22Rv1 (cell line): ENCODE data around the gene TMEM271.
"Not testable (repeated sequence)": the region's sequence is repeated elsewhere in the genome, so short reads cannot be mapped to it uniquely, and the experiment has no call there.

Experiments used
- H3K27ac ChIP-seq: fragments of 450-650 bp; 2 replicates; pipeline ENCODE4 v1.5.1; 2017
- CTCF ChIP-seq: fragments of 450-650 bp; IDR thresholded peaks from 2 replicates; pipeline ENCODE4 v1.5.1; 2017; ENCODE audit warnings: mild to moderate bottlenecking
- ZFX ChIP-seq: fragments of 450-650 bp; IDR thresholded peaks from 2 replicates; pipeline ENCODE4 v1.6.1; 2017; ENCODE audit warnings: antibody characterized with exemption, borderline replicate concordance

TMEM271 gene

GRCh38 chr4:566508-567295 is 9.4 kb downstream of the TMEM271 start:
- TF ChIP-seq ZFX (no peak), CTCF (no peak)
- H3K27ac ChIP-seq, result no peak overlapping the region

- TF ChIP-seq ZFX, result no peak
- no peak for TF ChIP-seq CTCF
- no peak overlapping the region for H3K27ac ChIP-seq
Measured at GRCh38 chr4:566035-566434, 10.1 kb downstream of the TMEM271 start.

GRCh38 chr4:565614-566013 is 10.5 kb downstream of the TMEM271 start:
- H3K27ac ChIP-seq, result not testable (repeated sequence)

GRCh38 chr4:562458-562857 is 13.6 kb downstream of the TMEM271 start:
- not testable (repeated sequence) for H3K27ac ChIP-seq

- H3K27ac ChIP-seq, result no peak overlapping the region
- TF ChIP-seq ZFX, result no peak
- TF ChIP-seq CTCF, result no peak
Measured at GRCh38 chr4:561426-561825, 14.7 kb downstream of the TMEM271 start.

GRCh38 chr4:560731-561291 is 15.3 kb downstream of the TMEM271 start:
- TF ChIP-seq CTCF (no peak), ZFX (no peak)
- no peak overlapping the region for H3K27ac ChIP-seq

GRCh38 chr4:560061-560460 is 16.0 kb downstream of the TMEM271 start:
- no peak overlapping the region for H3K27ac ChIP-seq
- TF ChIP-seq ZFX (no peak), CTCF (no peak)

GRCh38 chr4:555566-556275 is 20.4 kb downstream of the TMEM271 start:
- TF ChIP-seq CTCF, result no peak
- TF ChIP-seq ZFX, result no peak
- no peak overlapping the region for H3K27ac ChIP-seq

GRCh38 chr4:554793-555320 is 21.2 kb downstream of the TMEM271 start:
- H3K27ac ChIP-seq, result not testable (repeated sequence)
